IMR-90 (cell line): ENCODE results near the gene MBIP. TPM values are rescaled to one million over a fixed set of nuclear protein-coding genes. Genes with fewer than 3 reads are reported as not detected.

Experiments
- ATAC-seq: fragments of 200-7000 bp; cut with Tn5 transposase; 2 replicates; pipeline ENCODE4 v1.9.1; 2020; ENCODE audit warnings: low read depth, mild to moderate bottlenecking, moderate library complexity
- BruUV-seq: library from RNA; stranded (reverse); fragments of 400-500 nt; replicated peaks from 2 replicates; lab custom pipeline; 2021; lab: Mats Ljungman, UMichigan
- CTCF ChIA-PET: fragments of 300-600 bp; formaldehyde crosslinking; extraction: SDS; loops from one replicate; lab custom pipeline; 2021; ENCODE audit warnings: antibody characterized with exemption; lab: Yijun Ruan, JAX
- POLR2A ChIA-PET: fragments of 300-600 bp; sonication (Branson Sonifier 250); formaldehyde crosslinking; loops from one replicate; lab custom pipeline; 2022; ENCODE audit warnings: antibody characterized with exemption; ENCODE audit not compliant: unreplicated experiment; lab: Charles Lee
- DNase-seq: peaks from one replicate; pipeline ENCODE4 v3.0.0; 2013
- H2AFZ ChIP-seq: replicated peaks from 2 replicates; pipeline ENCODE3; 2013; ENCODE audit warnings: low read length, mild to moderate bottlenecking; ENCODE audit not compliant: poor library complexity
- H2AK5ac ChIP-seq: 2 replicates; pipeline ENCODE4 v1.6.1; 2013; ENCODE audit warnings: low read depth, low read length, inconsistent platforms
- H2AK9ac ChIP-seq: replicated peaks from 2 replicates; pipeline ENCODE3; 2013; ENCODE audit warnings: mild to moderate bottlenecking, low read depth, low read length, moderate library complexity; ENCODE audit not compliant: poor library complexity
- H2BK120ac ChIP-seq: 2 replicates; pipeline ENCODE4 v1.6.1; 2013; ENCODE audit warnings: low read depth, low read length, inconsistent platforms
- H2BK15ac ChIP-seq: 3 replicates; pipeline ENCODE4 v1.6.1; 2013; ENCODE audit warnings: low read depth, low read length, inconsistent platforms
- H2BK20ac ChIP-seq: 2 replicates; pipeline ENCODE4 v1.6.1; 2013; ENCODE audit warnings: low read depth, mild to moderate bottlenecking, inconsistent platforms, low read length, moderate library complexity
- H2BK5ac ChIP-seq: 2 replicates; pipeline ENCODE4 v1.6.1; 2013; ENCODE audit warnings: mild to moderate bottlenecking, low read depth, low read length, inconsistent platforms; ENCODE audit not compliant: poor library complexity, severe bottlenecking
- H3K14ac ChIP-seq: replicated peaks from 2 replicates; pipeline ENCODE4 v1.6.1; 2013; ENCODE audit warnings: low read depth, low read length, inconsistent platforms
- H3K18ac ChIP-seq: 2 replicates; pipeline ENCODE4 v1.6.1; 2013; ENCODE audit warnings: low read depth, low read length, control low read depth
- H3K23ac ChIP-seq: 2 replicates; pipeline ENCODE4 v1.6.1; 2013; ENCODE audit warnings: low read depth, low read length, inconsistent platforms
- H3K27ac ChIP-seq: 2 replicates; pipeline ENCODE4 v1.5.1; 2013; ENCODE audit warnings: mild to moderate bottlenecking, control low read depth, low read length; ENCODE audit not compliant: insufficient read depth
- H3K27me3 ChIP-seq: 2 replicates; pipeline ENCODE4 v1.6.1; 2013; ENCODE audit warnings: low read length; ENCODE audit not compliant: control insufficient read depth, insufficient read depth
- H3K36me3 ChIP-seq: 2 replicates; pipeline ENCODE4 v1.6.1; 2013; ENCODE audit warnings: low read length, mixed read lengths; ENCODE audit not compliant: control insufficient read depth, insufficient read depth
- H3K4ac ChIP-seq: 2 replicates; pipeline ENCODE4 v1.6.1; 2013; ENCODE audit warnings: low read depth, low read length, inconsistent platforms
- H3K4me1 ChIP-seq: 2 replicates; pipeline ENCODE4 v1.6.1; 2013; ENCODE audit warnings: low read length, mixed read lengths; ENCODE audit not compliant: control insufficient read depth, insufficient read depth
- H3K4me2 ChIP-seq: 2 replicates; pipeline ENCODE4 v1.6.1; 2013; ENCODE audit warnings: low read depth, mild to moderate bottlenecking, control low read depth, low read length, moderate library complexity
- H3K4me3 ChIP-seq: 2 replicates; pipeline ENCODE4 v1.5.1; 2013; ENCODE audit warnings: low read depth, mild to moderate bottlenecking, control low read depth, low read length, moderate library complexity; ENCODE audit not compliant: insufficient read depth
- H3K56ac ChIP-seq: 2 replicates; pipeline ENCODE4 v1.6.1; 2013; ENCODE audit warnings: low read length, inconsistent platforms; ENCODE audit not compliant: insufficient read depth; ENCODE audit errors: extremely low read depth
- H3K79me1 ChIP-seq, 2 experiments: 2 replicates each; pipeline ENCODE4 v1.6.1; 2013; ENCODE audit warnings: low read length in 2 of 2, inconsistent platforms in 1 of 2, low read depth in 1 of 2
- H3K9ac ChIP-seq: 2 replicates; pipeline ENCODE4 v1.6.1; 2013; ENCODE audit warnings: low read depth, low read length, control low read depth
- H3K9me1 ChIP-seq: 2 replicates; pipeline ENCODE4 v1.6.1; 2013; ENCODE audit warnings: low read length, inconsistent platforms; ENCODE audit not compliant: insufficient read depth
- H3K9me3 ChIP-seq: 2 replicates; pipeline ENCODE4 v1.6.1; 2013; ENCODE audit warnings: low read length; ENCODE audit not compliant: control insufficient read depth, insufficient read depth
- H4K20me1 ChIP-seq: 2 replicates; pipeline ENCODE4 v1.6.1; 2013; ENCODE audit warnings: low read length, inconsistent platforms; ENCODE audit not compliant: insufficient read depth
- H4K5ac ChIP-seq: 2 replicates; pipeline ENCODE4 v1.6.1; 2013; ENCODE audit warnings: mild to moderate bottlenecking, low read depth, low read length, control low read depth
- H4K8ac ChIP-seq, 2 experiments: 2 replicates each; pipeline ENCODE4 v1.6.1; 2013; ENCODE audit warnings: low read depth in 2 of 2, low read length in 2 of 2, control low read depth in 1 of 2, inconsistent platforms in 1 of 2
- H4K91ac ChIP-seq: 2 replicates; pipeline ENCODE4 v1.6.1; 2013; ENCODE audit warnings: low read depth, low read length, inconsistent platforms; ENCODE audit not compliant: insufficient read depth
- BHLHE40 ChIP-seq: fragments of 150-350 bp; IDR thresholded peaks from 2 replicates; pipeline ENCODE4 v1.6.1; 2016; ENCODE audit warnings: mild to moderate bottlenecking, low read depth, low read length
- CEBPB ChIP-seq: IDR thresholded peaks from 2 replicates; pipeline ENCODE4 v1.6.1; 2012; ENCODE audit warnings: low read depth, low read length, improper control_type of control experiment
- CHD1 ChIP-seq: IDR thresholded peaks from 2 replicates; pipeline ENCODE4 v1.6.1; 2012; ENCODE audit warnings: low read depth, low read length, improper control_type of control experiment
- ELK1 ChIP-seq: fragments of 150-350 bp; IDR thresholded peaks from 2 replicates; pipeline ENCODE4 v1.6.1; 2016; ENCODE audit warnings: low read depth, mild to moderate bottlenecking, low read length, moderate library complexity, borderline replicate concordance
- FOS ChIP-seq: fragments of 150-350 bp; IDR thresholded peaks from 2 replicates; pipeline ENCODE4 v1.6.1; 2016; ENCODE audit warnings: low read depth, low read length
- MAFK ChIP-seq: IDR thresholded peaks from 2 replicates; pipeline ENCODE4 v1.6.1; 2012; ENCODE audit warnings: low read depth, low read length, improper control_type of control experiment
- MAZ ChIP-seq: IDR thresholded peaks from 2 replicates; pipeline ENCODE4 v1.6.1; 2012; ENCODE audit warnings: low read depth, mild to moderate bottlenecking, low read length, improper control_type of control experiment, moderate library complexity, borderline replicate concordance
- MXI1 ChIP-seq: IDR thresholded peaks from 2 replicates; pipeline ENCODE4 v1.6.1; 2012; ENCODE audit warnings: low read depth, mild to moderate bottlenecking, low read length, moderate library complexity, borderline replicate concordance
- POLR2A ChIP-seq: IDR thresholded peaks from 2 replicates; pipeline ENCODE4 v1.6.1; 2012; ENCODE audit warnings: mild to moderate bottlenecking, low read depth, low read length
- RAD21 ChIP-seq: IDR thresholded peaks from 2 replicates; pipeline ENCODE4 v1.6.1; 2012; ENCODE audit warnings: low read length, improper control_type of control experiment
- RCOR1 ChIP-seq: IDR thresholded peaks from 2 replicates; pipeline ENCODE4 v1.6.1; 2012; ENCODE audit warnings: mild to moderate bottlenecking, low read length, improper control_type of control experiment; ENCODE audit not compliant: insufficient replicate concordance
- RFX5 ChIP-seq: IDR thresholded peaks from 2 replicates; pipeline ENCODE4 v1.8.0; 2012; ENCODE audit warnings: low read depth, mild to moderate bottlenecking, low read length, moderate library complexity
- SMC3 ChIP-seq: fragments of 150-350 bp; IDR thresholded peaks from 2 replicates; pipeline ENCODE4 v1.6.1; 2016; ENCODE audit warnings: low read depth, mild to moderate bottlenecking, antibody characterized with exemption, low read length, moderate library complexity
- USF2 ChIP-seq: fragments of 150-350 bp; IDR thresholded peaks from 2 replicates; pipeline ENCODE4 v1.6.1; 2017; ENCODE audit warnings: mild to moderate bottlenecking, antibody characterized with exemption, low read length, low read depth
- WGBS, 2 experiments: methylation state at CpG; one replicate each; pipeline versions ENCODE4 v1.1.5 to v1.1.7; 2013; ENCODE audit warnings: missing lambda C conversion rate in 2 of 2; ENCODE audit not compliant: insufficient read length in 1 of 2; ENCODE audit errors: extremely low coverage in 2 of 2; 5-methylcytosine and 5-hydroxymethylcytosine counted together
- dilution Hi-C: fragments of 300-500 bp; cut with HindIII; formaldehyde crosslinking; loops from one replicate; pipeline ENCODE4 v1.14.3; 2018; ENCODE audit warnings: low sequenced_read_pairs; ENCODE audit not compliant: unreplicated experiment
- in situ Hi-C: fragments of 300-500 bp; cut with MboI; formaldehyde crosslinking; loops from 3 replicates; pipeline ENCODE4 v1.14.3; 2019; ENCODE audit warnings: low sequenced_read_pairs, inconsistent platforms, mixed read lengths
- intact Hi-C: fragments of 100-400 bp; cut with micrococcal nuclease; formaldehyde crosslinking; loops from 2 replicates; pipeline ENCODE4 v1.10.0; 2022
- polyA plus RNA-seq, 3 experiments: library from polyadenylated mRNA; depleted of rRNA; stranded (reverse); fragments of >200 nt; gene quantifications; 2 replicates each; pipeline ENCODE4 v1.2.3, GENCODE V29; 2012; ENCODE audit warnings: low replicate concordance in 1 of 3
- total RNA-seq: library from RNA; depleted of rRNA; stranded (reverse); fragments of >200 nt; gene quantifications from 2 replicates; pipeline ENCODE4 v1.2.3, GENCODE V29; 2012
- TF ChIP-seq, protein P1 (sequence below): conservative IDR thresholded peaks from 2 replicates; pipeline ENCODE4 v1.5.1; 2012; ENCODE audit warnings: mild to moderate bottlenecking, low read depth, low read length, improper control_type of control experiment

MBIP gene
- total and polyA plus RNA-seq, 2 of the 4 experiments (the other 2 are of a cell fraction), result 9.3 to 17.4 TPM

DNA sequence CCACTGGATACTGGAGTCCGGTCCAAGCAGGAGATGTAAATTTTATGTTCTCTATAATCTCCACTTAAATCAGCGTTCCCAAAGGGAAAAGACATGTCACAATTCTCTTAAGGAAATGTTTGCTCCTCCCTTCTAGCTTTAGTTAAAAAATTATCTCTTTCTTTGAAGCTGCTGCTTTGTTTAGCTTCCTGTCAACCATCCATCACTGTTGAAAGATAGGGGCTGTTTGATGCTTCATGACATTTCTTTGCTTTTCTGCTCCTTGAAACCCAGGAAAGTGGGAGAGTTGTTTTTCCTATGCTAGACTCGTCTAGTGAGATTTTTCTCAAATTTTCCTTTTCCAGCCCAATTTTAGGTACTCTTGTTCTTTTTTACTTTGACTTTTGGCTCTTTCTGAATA, 31.9 kb downstream of the MBIP start:
- Histone ChIP-seq H3K4me2 (no peak overlapping the region), H3K36me3 (no peaks in the 10 kb centered on the region), H3K4me1 (no peaks in the 10 kb centered on the region), H3K9me1 (no peaks in the 10 kb centered on the region), H3K27ac (no peak overlapping the region), H2AK5ac (no peak overlapping the region), H3K79me1 (no peaks in the 10 kb centered on the region), H3K9ac (no peak overlapping the region), H4K8ac (no peak overlapping the region), H2BK120ac (no peak overlapping the region), H2BK5ac (no peak overlapping the region), H2AK9ac (no peak overlapping the region), H2AFZ (no peak overlapping the region), H3K18ac (no peak overlapping the region), H4K20me1 (no peaks in the 10 kb centered on the region), H3K4ac (no peak overlapping the region), H4K91ac (no peak overlapping the region), H3K27me3 (peaks cover 8% of the 10 kb centered on the region), H3K56ac (no peak overlapping the region), H2BK15ac (no peak overlapping the region), H3K4me3 (no peak overlapping the region), H3K14ac (no peak overlapping the region), H4K5ac (no peak overlapping the region), H3K23ac (no peak overlapping the region), H3K9me3 (no peaks in the 10 kb centered on the region), H2BK20ac (no peak overlapping the region)
- intact Hi-C loops, result no loop called here
- dilution Hi-C loops, result no loop called here
- ATAC-seq (no peak), DNase-seq (no peak)
- in situ Hi-C loops, result no loop called here
- WGBS, 2 experiments, result no CpG with 5 or more reads among the region's 3 CpGs
- BruUV-seq, result no TSS peak
- TF ChIP-seq MAFK (no peak), SMC3 (no peak), POLR2A (no peak), ELK1 (no peak), RCOR1 (no peak), FOS (no peak), MXI1 (no peak), MAZ (no peak), RFX5 (no peak), RAD21 (no peak), CHD1 (no peak), CEBPB (no peak), BHLHE40 (no peak), USF2 (no peak)
- TF ChIP-seq, protein P1, sequence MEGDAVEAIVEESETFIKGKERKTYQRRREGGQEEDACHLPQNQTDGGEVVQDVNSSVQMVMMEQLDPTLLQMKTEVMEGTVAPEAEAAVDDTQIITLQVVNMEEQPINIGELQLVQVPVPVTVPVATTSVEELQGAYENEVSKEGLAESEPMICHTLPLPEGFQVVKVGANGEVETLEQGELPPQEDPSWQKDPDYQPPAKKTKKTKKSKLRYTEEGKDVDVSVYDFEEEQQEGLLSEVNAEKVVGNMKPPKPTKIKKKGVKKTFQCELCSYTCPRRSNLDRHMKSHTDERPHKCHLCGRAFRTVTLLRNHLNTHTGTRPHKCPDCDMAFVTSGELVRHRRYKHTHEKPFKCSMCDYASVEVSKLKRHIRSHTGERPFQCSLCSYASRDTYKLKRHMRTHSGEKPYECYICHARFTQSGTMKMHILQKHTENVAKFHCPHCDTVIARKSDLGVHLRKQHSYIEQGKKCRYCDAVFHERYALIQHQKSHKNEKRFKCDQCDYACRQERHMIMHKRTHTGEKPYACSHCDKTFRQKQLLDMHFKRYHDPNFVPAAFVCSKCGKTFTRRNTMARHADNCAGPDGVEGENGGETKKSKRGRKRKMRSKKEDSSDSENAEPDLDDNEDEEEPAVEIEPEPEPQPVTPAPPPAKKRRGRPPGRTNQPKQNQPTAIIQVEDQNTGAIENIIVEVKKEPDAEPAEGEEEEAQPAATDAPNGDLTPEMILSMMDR, result no peak
- POLR2A ChIA-PET, result interaction anchor here (0.5 kb wide), 1 partner anchor 32 kb away, joined by 3 read pairs; the partner anchor contains the start of gene MBIP
- CTCF ChIA-PET, result no interaction called here
